ENCODE results near the gene RHBDD2.
"Not testable (repeated sequence)": the region's sequence is repeated elsewhere in the genome, so short reads cannot be mapped to it uniquely, and the experiment has no call there.

RHBDD2 gene

DNA sequence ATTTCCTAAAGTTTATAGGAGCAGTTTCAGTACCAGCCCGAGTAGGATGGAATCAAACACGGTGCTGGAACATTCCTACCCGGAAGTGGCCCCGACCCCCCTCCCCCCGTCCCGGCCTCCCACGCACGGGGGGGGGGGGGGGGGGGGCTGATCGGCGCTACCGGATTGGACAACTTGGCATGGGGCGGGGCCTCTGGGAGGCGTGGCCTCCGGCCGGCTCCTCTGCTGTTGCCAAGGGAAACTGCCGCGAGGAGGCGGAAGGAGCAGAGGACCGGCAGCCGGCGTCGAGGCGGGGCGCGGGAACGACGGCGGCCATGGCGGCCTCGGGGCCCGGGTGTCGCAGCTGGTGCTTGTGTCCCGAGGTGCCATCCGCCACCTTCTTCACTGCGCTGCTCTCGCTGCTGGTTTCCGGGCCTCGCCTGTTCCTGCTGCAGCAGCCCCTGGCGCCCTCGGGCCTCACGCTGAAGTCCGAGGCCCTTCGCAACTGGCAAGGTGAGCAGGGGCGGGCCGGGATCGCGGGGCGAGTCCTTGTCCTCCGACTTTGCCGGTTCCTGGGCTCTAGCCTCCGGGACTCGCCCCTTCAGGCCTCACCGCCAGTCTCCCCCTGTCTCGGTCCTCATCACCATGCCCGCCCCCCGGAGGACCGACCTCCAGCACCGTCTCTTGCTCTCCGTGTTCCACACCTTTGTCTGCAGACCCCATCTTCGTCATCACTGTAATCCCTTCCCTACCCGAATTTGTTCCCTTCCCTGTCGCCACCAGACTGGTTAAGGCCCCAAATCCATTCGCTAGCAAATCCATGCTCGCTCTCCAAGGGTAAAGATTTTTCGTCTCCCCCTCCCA, at the start of gene RHBDD2:
Gene RHBDD2, plus strand, starts transcription at position 266 of the 843 bp plus-strand sequence. Its CDS starts 49 bp downstream, at position 315.
- DNase-seq (ENCODE audit: low read depth in 2 of 2): peak; percentile 93 to 94

DNA sequence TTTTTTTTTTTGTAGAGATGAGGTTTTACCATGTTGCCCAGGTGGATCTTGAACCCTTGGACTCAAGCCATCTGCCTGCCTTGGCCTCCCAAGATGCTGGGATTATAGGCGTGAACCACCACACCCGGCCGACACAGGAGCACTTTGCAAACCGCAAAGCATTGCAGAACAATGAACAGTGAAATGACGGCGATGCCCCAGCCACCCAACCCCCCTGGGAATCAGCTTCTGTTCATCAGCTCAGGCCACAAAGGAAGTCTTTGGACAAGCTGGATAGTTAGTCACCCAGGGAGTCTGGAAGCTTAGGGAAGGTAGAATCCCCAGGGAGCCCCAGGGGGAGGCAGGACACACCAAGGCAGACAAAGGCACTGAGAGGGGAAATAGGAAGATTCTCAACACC, 49.2 kb upstream of the RHBDD2 start:
- not testable (repeated sequence) for DNase-seq (ENCODE audit: low read depth in 2 of 2)

GRCh38 chr7:75830978-75831377, 47.9 kb upstream of the RHBDD2 start:
- DNase-seq (ENCODE audit: low read depth in 2 of 2): no peak

- DNase-seq (ENCODE audit: low read depth in 2 of 2): not testable (repeated sequence)
Measured at GRCh38 chr7:75833662-75834061, 45.2 kb upstream of the RHBDD2 start.

- DNase-seq (ENCODE audit: low read depth in 2 of 2): no peak
Measured at GRCh38 chr7:75835688-75836285, 43.0 kb upstream of the RHBDD2 start.

DNA sequence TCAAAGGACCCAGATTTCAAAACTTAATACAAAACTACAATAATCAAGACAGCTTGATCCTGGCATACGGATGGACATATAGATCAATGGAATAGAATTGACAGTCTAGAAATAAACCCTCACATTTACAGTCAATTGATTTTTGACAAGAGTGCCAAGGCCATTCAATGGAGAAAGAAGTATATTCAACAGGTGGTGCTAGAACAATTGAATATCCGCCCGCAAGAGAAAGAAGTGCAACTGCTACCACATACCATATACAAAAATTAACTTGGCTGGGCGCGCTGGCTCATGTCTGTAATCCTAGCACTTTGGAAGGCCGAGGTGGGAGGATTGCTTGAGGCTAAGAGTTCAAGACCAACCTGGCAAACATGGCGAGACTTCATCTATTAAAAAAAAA, 42.0 kb upstream of the RHBDD2 start:
- no peak for DNase-seq (ENCODE audit: low read depth in 2 of 2)

GRCh38 chr7:75838281-75838930, 40.4 kb upstream of the RHBDD2 start:
- DNase-seq (ENCODE audit: low read depth in 2 of 2): not testable (repeated sequence)

- DNase-seq (ENCODE audit: low read depth in 2 of 2): no peak
Measured at GRCh38 chr7:75840029-75840428, 38.8 kb upstream of the RHBDD2 start.

DNA sequence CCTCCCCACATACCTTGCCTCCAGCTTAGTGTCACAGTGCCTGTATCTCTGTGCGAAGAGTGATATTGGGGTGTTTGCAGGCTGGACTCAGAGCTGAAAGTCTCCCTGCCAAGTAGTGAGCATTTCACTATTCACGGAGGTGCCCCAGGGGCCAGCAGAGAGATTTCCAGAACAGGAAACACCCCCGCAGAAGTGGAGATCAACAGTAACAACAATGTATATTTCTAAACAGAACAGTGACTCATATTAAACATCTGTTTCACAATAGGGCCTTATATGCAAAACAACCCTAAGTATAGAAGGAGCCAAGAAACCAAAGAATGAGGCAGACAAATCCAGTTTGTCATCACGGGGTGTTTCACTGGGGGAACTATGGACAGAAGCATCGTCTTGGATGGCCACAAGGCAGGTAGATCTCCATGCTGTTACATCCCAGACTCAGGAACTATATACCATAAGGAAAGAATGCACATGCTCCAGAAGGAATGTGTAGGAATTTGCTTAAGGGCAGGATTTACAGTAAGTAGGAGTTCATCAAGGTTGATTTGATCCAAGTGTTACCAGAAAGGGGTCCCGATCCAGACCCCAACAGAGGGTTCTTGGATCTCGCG, 35.9 kb upstream of the RHBDD2 start:
- DNase-seq (ENCODE audit: low read depth in 2 of 2): peak; percentile 5 to 33

- no peak for DNase-seq (ENCODE audit: low read depth in 2 of 2)
Measured at GRCh38 chr7:75843613-75844116, 35.2 kb upstream of the RHBDD2 start.

DNA sequence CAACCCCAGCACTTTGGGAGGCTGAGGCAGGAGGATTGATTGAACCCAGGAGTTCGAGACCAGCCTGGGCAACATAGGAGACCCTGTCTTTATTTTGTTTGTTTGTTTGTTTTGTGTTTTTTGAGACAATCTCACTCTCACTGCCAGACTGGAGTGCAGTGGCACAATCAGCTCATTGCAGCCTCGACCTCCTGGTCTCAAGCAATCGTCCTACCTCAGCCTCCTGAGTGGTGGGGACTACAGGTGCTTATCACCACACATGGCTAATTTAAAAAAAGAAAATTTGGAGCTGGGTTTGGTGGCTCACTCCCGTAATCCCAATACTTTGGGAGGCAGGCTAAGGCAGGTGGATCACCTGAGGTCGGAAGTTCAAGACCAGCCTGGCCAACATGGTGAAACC, 34.7 kb upstream of the RHBDD2 start:
- no peak for DNase-seq (ENCODE audit: low read depth in 2 of 2)

DNA sequence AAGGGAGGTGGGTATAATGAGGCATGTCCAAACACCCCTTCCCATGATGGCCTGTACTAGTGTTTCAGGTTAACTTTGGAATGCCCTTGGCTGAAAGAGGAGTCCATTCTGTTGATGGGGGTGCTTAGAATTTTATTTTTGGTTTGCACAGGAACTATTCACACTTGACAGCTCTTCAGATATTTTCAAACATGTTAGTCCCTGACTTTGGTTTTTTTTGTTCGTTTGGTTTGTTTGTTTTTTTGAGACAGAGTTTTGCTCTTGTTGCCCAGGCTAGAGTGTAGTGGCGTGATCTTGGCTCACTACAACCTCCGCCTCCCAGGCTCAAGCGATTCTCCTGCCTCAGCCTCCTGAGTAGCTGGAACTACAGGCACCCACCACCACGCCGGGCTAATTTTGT, 33.7 kb upstream of the RHBDD2 start:
- DNase-seq (ENCODE audit: low read depth in 2 of 2): not testable (repeated sequence)

- no peak for DNase-seq (ENCODE audit: low read depth in 2 of 2)
Measured at GRCh38 chr7:75847707-75848106, 31.1 kb upstream of the RHBDD2 start.

GRCh38 chr7:75849573-75849972, 29.3 kb upstream of the RHBDD2 start:
- no peak for DNase-seq (ENCODE audit: low read depth in 2 of 2)

DNA sequence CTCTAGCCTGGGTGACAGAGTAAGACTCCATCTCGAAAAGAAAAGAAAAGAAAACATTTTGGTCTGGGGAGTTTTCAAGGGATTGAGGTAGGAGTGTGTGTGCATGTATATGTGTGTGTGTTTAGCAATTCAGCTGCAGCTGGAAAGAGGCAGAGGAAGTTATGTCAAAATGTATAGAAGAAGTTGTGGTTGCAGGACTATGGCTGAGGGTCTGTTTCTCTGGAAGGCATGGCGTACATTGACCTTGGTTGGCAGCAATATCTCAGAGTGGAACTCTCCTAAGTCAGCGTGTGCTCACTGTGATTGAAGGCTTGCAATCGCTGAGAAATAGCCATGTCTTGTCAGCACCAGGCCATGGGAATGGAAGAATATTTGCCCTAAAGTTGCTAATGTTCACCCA, 28.6 kb upstream of the RHBDD2 start:
- no peak for DNase-seq (ENCODE audit: low read depth in 2 of 2)

- DNase-seq (ENCODE audit: low read depth in 2 of 2): no peak
Measured at GRCh38 chr7:75854233-75854632, 24.6 kb upstream of the RHBDD2 start.

GRCh38 chr7:75854813-75855345, 24.0 kb upstream of the RHBDD2 start:
- DNase-seq (ENCODE audit: low read depth in 2 of 2): not testable (repeated sequence)

DNA sequence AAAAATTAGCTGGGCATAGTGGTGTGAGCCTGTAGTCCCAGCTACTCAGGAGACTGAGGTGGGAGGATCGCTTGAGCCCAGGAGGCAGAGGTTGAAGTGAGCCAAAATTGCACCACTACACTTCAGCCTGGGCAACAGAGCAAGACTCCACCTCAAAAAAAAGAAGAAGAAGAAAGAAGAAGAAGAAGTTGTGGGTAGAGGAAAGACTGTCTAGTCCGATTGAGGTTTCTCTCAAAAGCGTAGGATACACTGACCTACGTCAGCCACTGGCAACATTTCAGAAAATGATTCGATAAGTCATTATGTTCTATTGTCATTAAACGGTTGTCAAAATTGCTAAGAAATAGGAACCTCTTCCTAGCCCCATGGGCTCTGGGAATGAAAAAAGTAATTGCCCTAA, 22.3 kb upstream of the RHBDD2 start:
- no peak for DNase-seq (ENCODE audit: low read depth in 2 of 2)

GRCh38 chr7:75858410-75858809, 20.4 kb upstream of the RHBDD2 start:
- no peak for DNase-seq (ENCODE audit: low read depth in 2 of 2)

DNA sequence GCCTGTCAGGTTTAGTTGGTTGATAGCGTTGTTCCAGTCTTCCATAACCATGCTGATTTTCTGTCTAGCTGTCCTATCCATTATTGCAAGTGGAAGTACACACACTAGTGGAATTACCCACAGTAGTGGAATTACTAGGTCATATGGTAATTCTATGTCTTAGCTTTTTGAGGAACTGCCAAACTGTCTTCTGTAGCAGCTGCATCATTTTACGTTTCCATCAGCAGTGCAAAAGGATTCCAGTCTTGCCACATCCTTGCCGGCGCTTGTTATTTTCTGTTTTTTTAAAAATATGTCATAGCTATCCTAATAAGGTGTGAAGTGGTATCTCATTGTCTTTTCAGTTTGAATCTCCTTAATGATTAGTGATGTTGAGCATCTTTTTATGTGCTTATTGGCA, 17.2 kb upstream of the RHBDD2 start:
- no peak for DNase-seq (ENCODE audit: low read depth in 2 of 2)

- not testable (repeated sequence) for DNase-seq (ENCODE audit: low read depth in 2 of 2)
Measured at GRCh38 chr7:75864251-75864650, 14.6 kb upstream of the RHBDD2 start.

DNA sequence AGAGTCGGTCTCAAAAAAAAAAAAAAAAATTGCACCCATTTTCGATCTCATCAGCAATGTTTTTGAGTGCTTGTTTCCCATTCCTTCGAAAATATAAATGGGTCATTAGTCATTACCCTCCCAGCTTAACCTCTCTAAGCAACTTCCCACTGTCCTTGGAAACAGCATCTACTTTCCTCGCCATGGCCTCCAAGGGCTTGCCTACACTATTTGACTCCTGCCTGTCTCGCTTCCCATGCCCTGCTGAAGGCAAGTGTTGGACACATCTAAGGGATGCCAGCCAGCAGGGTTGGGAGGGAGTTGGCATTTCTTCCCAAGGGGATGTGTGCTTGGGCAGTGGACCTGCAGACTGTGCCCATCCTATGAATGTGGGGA, 12.7 kb upstream of the RHBDD2 start:
- no peak for DNase-seq (ENCODE audit: low read depth in 2 of 2)

Measured in stimulated activated CD8-positive, alpha-beta memory T cell treated with anti-CD3 and anti-CD28 coated beads, Interleukin-15, amount 100 ng/mL, for 48 hours (primary cell).